H1 (cell line): ENCODE measurements around the gene TADA2B. TPM values are rescaled to one million over a fixed set of nuclear protein-coding genes. Genes with fewer than 3 reads are reported as not detected.

Experiments
- CTCF ChIA-PET: fragments of 300-600 bp; sonication (Branson Sonifier 250); formaldehyde crosslinking; loops from one replicate; lab custom pipeline; 2021; ENCODE audit not compliant: partially characterized antibody; lab: Charles Lee
- POLR2A ChIA-PET: fragments of 300-600 bp; sonication (Branson Sonifier 250); formaldehyde crosslinking; loops from one replicate; lab custom pipeline; 2021; ENCODE audit warnings: inconsistent platforms; ENCODE audit not compliant: partially characterized antibody; lab: Charles Lee
- DNase-seq, 2 experiments: peaks; one replicate each; pipeline versions ENCODE4 v3.0.0 to v3.0.0-alpha.2; 2010 to 2022; ENCODE audit warnings: low spot score in 2 of 2, low read depth in 1 of 2, mixed read lengths in 1 of 2
- FAIRE-seq: peaks from 2 replicates; lab custom pipeline; 2011; peaks lifted over from hg19 to GRCh38; lab: Jason Lieb, UNC
- H2AFZ ChIP-seq: 2 replicates; pipeline ENCODE4 v1.8.1; 2012; ENCODE audit warnings: low read length, inconsistent platforms
- H2AK5ac ChIP-seq: 2 replicates; pipeline ENCODE4 v1.6.1; 2013; ENCODE audit warnings: low read depth, low read length
- H2BK120ac ChIP-seq: replicated peaks from 2 replicates; pipeline ENCODE3; 2013; ENCODE audit warnings: low read depth, low read length, inconsistent platforms
- H2BK12ac ChIP-seq: 2 replicates; pipeline ENCODE4 v1.6.1; 2013; ENCODE audit warnings: low read depth, low read length
- H2BK15ac ChIP-seq: 2 replicates; pipeline ENCODE4 v1.6.1; 2013; ENCODE audit warnings: low read length
- H2BK20ac ChIP-seq: 2 replicates; pipeline ENCODE4 v1.6.1; 2013; ENCODE audit warnings: low read length
- H2BK5ac ChIP-seq: 2 replicates; pipeline ENCODE4 v1.6.1; 2013; ENCODE audit warnings: low read depth, low read length
- H3K14ac ChIP-seq: 2 replicates; pipeline ENCODE4 v1.6.1; 2013; ENCODE audit warnings: inconsistent platforms; ENCODE audit not compliant: insufficient read length
- H3K18ac ChIP-seq: 2 replicates; pipeline ENCODE4 v1.6.1; 2013; ENCODE audit warnings: low read length; ENCODE audit errors: extremely low read depth
- H3K23ac ChIP-seq: 2 replicates; pipeline ENCODE4 v1.6.1; 2013; ENCODE audit warnings: inconsistent platforms; ENCODE audit not compliant: insufficient read length
- H3K23me2 ChIP-seq: 2 replicates; pipeline ENCODE4 v1.6.1; 2013; ENCODE audit warnings: low read depth, low read length
- H3K27ac ChIP-seq: 2 replicates; pipeline ENCODE4 v1.6.1; 2011; ENCODE audit warnings: low read depth, low read length, inconsistent platforms
- H3K27me3 ChIP-seq, 4 experiments: replicated peaks in 1 of 4; 1 replicate in 1 of 4; 2 replicates in 3 of 4; pipeline versions ENCODE4 v1.6.1 to v1.8.1; 2011 to 2013; ENCODE audit warnings: low read length in 3 of 4, mild to moderate bottlenecking in 3 of 4, inconsistent platforms in 2 of 4, mixed read lengths in 2 of 4, moderate library complexity in 1 of 4; ENCODE audit not compliant: control insufficient read depth in 3 of 4, insufficient read depth in 3 of 4; ENCODE audit errors: extremely low read depth in 1 of 4
- H3K36me3 ChIP-seq, 4 experiments: 2 replicates each; pipeline versions ENCODE4 v1.6.1 to v1.8.1; 2011 to 2013; ENCODE audit warnings: mild to moderate bottlenecking in 4 of 4, low read length in 3 of 4, moderate library complexity in 2 of 4, control low read depth in 1 of 4, inconsistent platforms in 1 of 4; ENCODE audit not compliant: insufficient read depth in 4 of 4, control insufficient read depth in 2 of 4
- H3K4ac ChIP-seq: replicated peaks from 2 replicates; pipeline ENCODE3; 2013; ENCODE audit warnings: low read length, low read depth, mixed read lengths, inconsistent platforms; ENCODE audit not compliant: insufficient read length
- H3K4me1 ChIP-seq, 4 experiments: replicated peaks in 1 of 4; 1 replicate in 1 of 4; 2 replicates in 3 of 4; pipeline versions ENCODE4 v1.6.1 to v1.8.1; 2011 to 2013; ENCODE audit warnings: low read length in 3 of 4, inconsistent platforms in 2 of 4, mixed read lengths in 1 of 4; ENCODE audit not compliant: insufficient read depth in 4 of 4, control insufficient read depth in 3 of 4
- H3K4me2 ChIP-seq, 2 experiments: 2 replicates each; pipeline versions ENCODE4 v1.6.1 to v1.8.1; 2011 to 2013; ENCODE audit warnings: low read depth in 2 of 2, low read length in 2 of 2, control low read depth in 1 of 2, inconsistent platforms in 1 of 2, mild to moderate bottlenecking in 1 of 2; ENCODE audit not compliant: insufficient read depth in 1 of 2
- H3K4me3 ChIP-seq, 4 experiments: fragments of 200-600, 300-600 bp in 1 of 4; sonication (generic), shearing (Covaris generic), sonication (Bioruptor Twin) in 1 of 4; 2 replicates each; pipeline versions ENCODE4 v1.5.1 to v1.8.1; 2011 to 2016; ENCODE audit warnings: low read length in 4 of 4, low read depth in 3 of 4, control low read depth in 2 of 4, inconsistent platforms in 2 of 4, mild to moderate bottlenecking in 2 of 4, mixed read lengths in 1 of 4, moderate library complexity in 1 of 4; ENCODE audit not compliant: insufficient read depth in 2 of 4; ENCODE audit errors: extremely low read depth in 1 of 4
- H3K56ac ChIP-seq: replicated peaks from 2 replicates; pipeline ENCODE3; 2013; ENCODE audit warnings: low read depth, mild to moderate bottlenecking, mixed read lengths, low read length, inconsistent platforms; ENCODE audit not compliant: insufficient read length
- H3K79me1 ChIP-seq: 2 replicates; pipeline ENCODE4 v1.6.1; 2013; ENCODE audit warnings: low read depth, low read length, control low read depth
- H3K79me2 ChIP-seq, 2 experiments: 2 replicates each; pipeline versions ENCODE4 v1.6.1 to v1.8.1; 2012 to 2013; ENCODE audit warnings: low read length in 2 of 2, mild to moderate bottlenecking in 2 of 2, inconsistent platforms in 1 of 2; ENCODE audit not compliant: insufficient read depth in 2 of 2, control insufficient read depth in 1 of 2
- H3K9ac ChIP-seq, 4 experiments: replicated peaks in 1 of 4; 1 replicate in 1 of 4; 2 replicates in 3 of 4; pipeline versions ENCODE4 v1.6.1 to v1.8.1; 2011 to 2013; ENCODE audit warnings: low read depth in 3 of 4, low read length in 3 of 4, control low read depth in 2 of 4, mild to moderate bottlenecking in 2 of 4, moderate library complexity in 2 of 4, inconsistent platforms in 1 of 4; ENCODE audit errors: extremely low read depth in 1 of 4
- H3K9me3 ChIP-seq, 2 experiments: 2 replicates each; pipeline versions ENCODE4 v1.6.1 to v1.8.1; 2012 to 2013; ENCODE audit warnings: mild to moderate bottlenecking in 2 of 2, moderate library complexity in 2 of 2, control low read depth in 1 of 2, inconsistent platforms in 1 of 2, low read depth in 1 of 2, low read length in 1 of 2, mixed read lengths in 1 of 2; ENCODE audit not compliant: insufficient read depth in 2 of 2
- H4K20me1 ChIP-seq, 2 experiments: replicated peaks in 1 of 2; 2 replicates each; pipeline versions ENCODE3 to v1.8.1; 2011 to 2013; ENCODE audit warnings: inconsistent platforms in 2 of 2, low read length in 2 of 2, mild to moderate bottlenecking in 1 of 2; ENCODE audit not compliant: insufficient read depth in 2 of 2, control insufficient read depth in 1 of 2
- H4K5ac ChIP-seq: 2 replicates; pipeline ENCODE4 v1.6.1; 2013; ENCODE audit warnings: low read length, low read depth, mixed read lengths, inconsistent platforms; ENCODE audit not compliant: insufficient read length
- H4K8ac ChIP-seq: 2 replicates; pipeline ENCODE4 v1.8.0; 2013; ENCODE audit warnings: mild to moderate bottlenecking, moderate library complexity, low read length, inconsistent platforms; ENCODE audit not compliant: insufficient read depth; ENCODE audit errors: extremely low read depth
- H4K91ac ChIP-seq: replicated peaks from 2 replicates; pipeline ENCODE3; 2013; ENCODE audit warnings: low read length, mixed read lengths, inconsistent platforms; ENCODE audit not compliant: insufficient read length
- ASH2L ChIP-seq: fragments of 200-600, 300-600 bp; sonication (generic); IDR thresholded peaks from one replicate; pipeline ENCODE4 v1.7.1; 2017; ENCODE audit warnings: low read length
- ATF2 ChIP-seq: IDR thresholded peaks from 2 replicates; pipeline ENCODE4 v1.6.1; 2012; ENCODE audit warnings: low read length, inconsistent platforms
- BCL11A ChIP-seq, 2 experiments: IDR thresholded peaks; one replicate each; pipeline ENCODE4 v1.6.1; 2011; ENCODE audit warnings: low read depth in 2 of 2, low read length in 2 of 2, mild to moderate bottlenecking in 2 of 2
- EGR1 ChIP-seq: IDR thresholded peaks from 2 replicates; pipeline ENCODE4 v1.6.1; 2011; ENCODE audit warnings: low read depth, low read length, borderline replicate concordance
- KDM1A ChIP-seq: fragments of 200-600, 300-600 bp; sonication (generic); IDR thresholded peaks from 2 replicates; pipeline ENCODE4 v1.7.1; 2016; ENCODE audit warnings: mild to moderate bottlenecking, low read length, borderline replicate concordance
- KDM5A ChIP-seq: fragments of 200-600 bp; IDR thresholded peaks from 2 replicates; pipeline ENCODE4 v1.7.1; 2012; ENCODE audit warnings: mild to moderate bottlenecking, low read length, inconsistent platforms, mixed read lengths
- POLR2A ChIP-seq, 2 experiments: IDR thresholded peaks; 1 replicate in 1 of 2; 2 replicates in 1 of 2; pipeline ENCODE4 v1.6.1; 2011; ENCODE audit warnings: low read depth in 2 of 2, low read length in 2 of 2, mild to moderate bottlenecking in 2 of 2; ENCODE audit errors: control extremely low read depth in 1 of 2
- SIN3A ChIP-seq, 2 experiments: IDR thresholded peaks in 1 of 2; conservative IDR thresholded peaks in 1 of 2; 2 replicates each; pipeline ENCODE4 v1.6.1; 2011 to 2012; ENCODE audit warnings: low read length in 2 of 2, improper control_type of control experiment in 1 of 2, low read depth in 1 of 2, mild to moderate bottlenecking in 1 of 2
- WGBS, 2 experiments: shearing (Covaris generic) in 1 of 2; methylation state at CpG; one replicate each; pipeline versions ENCODE4 v1.1.6 to v1.1.7; 2013 to 2015; ENCODE audit warnings: low lambda C conversion rate in 2 of 2, mixed read lengths in 2 of 2, inconsistent platforms in 1 of 2, low coverage in 1 of 2, missing lambda C conversion rate in 1 of 2; ENCODE audit not compliant: insufficient replicate concordance in 2 of 2, insufficient coverage in 1 of 2, insufficient read length in 1 of 2; ENCODE audit errors: extremely low coverage in 1 of 2, missing lambda C conversion rate in 1 of 2; 5-methylcytosine and 5-hydroxymethylcytosine counted together
- polyA plus RNA-seq, 7 experiments: library from polyadenylated mRNA; depleted of rRNA in 3 of 7; stranded (reverse) in 5 of 7; unstranded in 2 of 7; fragments of >200 nt in 5 of 7; fragments of 200-250 nt in 2 of 7; gene quantifications; 1 replicate in 5 of 7; 2 replicates in 1 of 7; 4 replicates in 1 of 7; pipeline versions ENCODE4 v1.2.1 to v1.2.3, GENCODE V29; 2011 to 2013; ENCODE audit warnings: missing spikeins in 2 of 7, mixed read lengths in 2 of 7
- total RNA-seq: library from RNA; stranded (reverse); fragmentation: NEBNext Ultra II Directional; extraction: Animal tissue kit (Norgen Biotek cat#: 25700); gene quantifications from 2 replicates; pipeline ENCODE4 v1.2.1, GENCODE V29; 2021

Gene TADA2B
- total and polyA plus RNA-seq, 2 of the 8 experiments (the other 6 are each of a cell fraction or from before 2014, with no cell fraction given): 5.7 to 12.1 TPM

GRCh38 chr4:7067452-7068278 is 24.5 kb downstream of the TADA2B start, which contains the start of gene GRPEL1:
GRPEL1 (minus strand) TSS chr4:7068064; CDS start chr4:7068032, 32 bp downstream.
- Histone ChIP-seq H3K4ac (no peak within 1 kb of the TSS), H3K27ac (peak within 1 kb of the TSS; percentile 38; the same call in 1 of the 2 replicates)
- DNase-seq: peak in 1 of 2 experiments; percentile 98
- TF ChIP-seq BCL11A (IDR thresholded peaks at IDR 0.05; ENCODE audit: low read depth in 2 of 2, low read length in 2 of 2): no peak
- peak; percentile 59; the same call in 1 of the 2 replicates for TF ChIP-seq KDM5A
- TF ChIP-seq ATF2: no peak
- 0 out of 4 replicates have a peak, but pooled peaks of 1 of the 2 experiments have one; percentile 51 for TF ChIP-seq SIN3A (conservative IDR thresholded peaks at IDR 0.05 in 1 of 2, IDR thresholded peaks at IDR 0.05 in 1 of 2; ENCODE audit: low read depth in 1 of 2, low read length in 2 of 2)
- TF ChIP-seq POLR2A (IDR thresholded peaks at IDR 0.05; ENCODE audit: control extremely low read depth in 1 of 2, low read depth in 2 of 2, low read length in 2 of 2): peak in 1 of 2 experiments; percentile 89; a peak in 2 of 3 replicates
- TF ChIP-seq KDM1A: no peak
- peak; percentile 92 for TF ChIP-seq ASH2L
- no peak for TF ChIP-seq EGR1

More at GRCh38 chr4:7067452-7068278, 24.5 kb downstream of the TADA2B start, which contains the start of gene GRPEL1:
- Histone ChIP-seq H4K8ac (peak within 1 kb of the TSS; percentile 72), H2AK5ac (no peak within 1 kb of the TSS), H3K23me2 (peaks cover 10% of the 10 kb centered on the region), H3K4me3 (peak within 1 kb of the TSS; percentile 76 to 93 (median 80)), H3K9ac (peak within 1 kb of the TSS; percentile 31 to 58 (median 51)), H3K18ac (peak within 1 kb of the TSS; percentile 78), H4K5ac (peak within 1 kb of the TSS; percentile 69), H3K79me2 (peaks cover 0 to 28% of the 10 kb centered on the region in 2 experiments; a peak in 2 of 4 replicates), H2AFZ (no peak within 1 kb of the TSS; the same call in 1 of the 2 replicates), H3K79me1 (peaks cover 5% of the 10 kb centered on the region; the same call in 1 of the 2 replicates), H2BK12ac (no peak within 1 kb of the TSS), H2BK20ac (no peak within 1 kb of the TSS), H3K27me3 (peaks cover 0 to 17% (median 10%) of the 10 kb centered on the region in 4 experiments; a peak in 6 of 7 replicates), H3K4me2 (peak within 1 kb of the TSS; percentile 67 to 94), H2BK15ac (no peak within 1 kb of the TSS), H3K4me1 (peaks cover 2 to 6% (median 3%) of the 10 kb centered on the region in 4 experiments; a peak in 2 of 7 replicates), H4K20me1 (peaks cover 9 to 11% of the 10 kb centered on the region in 2 experiments), H3K36me3 (peaks cover 0 to 14% (median 11%) of the 10 kb centered on the region in 4 experiments; a peak in 6 of 8 replicates), H3K23ac (no peak within 1 kb of the TSS), H3K56ac (no peak within 1 kb of the TSS), H3K9me3 (no peaks in the 10 kb centered on the region), H2BK120ac (no peak within 1 kb of the TSS), H2BK5ac (peak within 1 kb of the TSS; percentile 83; the same call in 1 of the 2 replicates), H3K14ac (no peak within 1 kb of the TSS), H4K91ac (peak within 1 kb of the TSS; percentile 90)
- WGBS, 2 experiments: 2% methylated on average over 64 of the region's 81 CpGs; no CpG with 5 or more reads in 1 of the 2 experiments
- ChIA-PET CTCF (interaction anchor here (0.6 to 9.4 kb wide), 12 partner anchors 11 to 194 kb away, joined by 3 to 108 read pairs (median 4); partner anchors contain the start of gene TADA2B), POLR2A (interaction anchor here (0.8 to 2.8 kb wide), 18 partner anchors 9 to 152 kb away, joined by 3 to 17 read pairs (median 5); partner anchors contain the start of gene TADA2B)
- peak; percentile 75 for FAIRE-seq
